ENCODE results near the gene PNKD. TPM values are rescaled to one million over a fixed set of nuclear protein-coding genes. Genes with fewer than 3 reads are reported as not detected.

The PNKD gene
- total RNA-seq, 2 experiments from 2014 or later: 66.3 to 74.5 TPM

- Histone ChIP-seq H2AFZ (ENCODE audit: low read length) (no peak overlapping the region), H3K36me3 (ENCODE audit: insufficient read depth, low read length) (peaks cover 30% of the 10 kb centered on the region), H3K9me2 (ENCODE audit: insufficient read depth, low read length) (no peaks in the 10 kb centered on the region), H3K4me3 (ENCODE audit: low read depth, low read length, poor library complexity, severe bottlenecking) (no peak overlapping the region), H3K4me1 (ENCODE audit: insufficient read depth, low read length, poor library complexity, severe bottlenecking) (peaks cover 38% of the 10 kb centered on the region), H3K27ac (ENCODE audit: low read depth, low read length, poor library complexity, severe bottlenecking) (no peak overlapping the region), H3K9me3 (ENCODE audit: low read length) (no peaks in the 10 kb centered on the region), H4K20me1 (ENCODE audit: insufficient read depth, low read length) (no peaks in the 10 kb centered on the region), H3K79me2 (ENCODE audit: insufficient read depth, low read depth, low read length) (no peaks in the 10 kb centered on the region), H3K4me2 (ENCODE audit: low read length) (no peak overlapping the region)
- TF ChIP-seq CTCF (conservative IDR thresholded peaks at IDR 0.05; ENCODE audit: low read length): no peak
- TF ChIP-seq EZH2phosphoT487 (IDR thresholded peaks at IDR 0.05; ENCODE audit: borderline replicate concordance, low read depth, low read length): no peak
- ChIA-PET CTCF (ENCODE audit: unreplicated experiment) (interaction anchor here (0.5 to 0.6 kb wide), 2 partner anchors 17 to 56 kb away, joined by 3 read pairs; no protein-coding TSS in a partner anchor), POLR2A (no interaction called here)
- BruUV-seq (replicated peaks): no TSS peak
- intact Hi-C loops (cut with micrococcal nuclease; ENCODE audit: unreplicated experiment): no loop called here
- no peak for DNase-seq (ENCODE audit: low spot score)
Observed at GRCh38 chr2:218262631-218263586, 7.4 kb upstream of the PNKD start.

GRCh38 chr2:218263817-218264641 lies 6.3 kb upstream of the PNKD start:
- Histone ChIP-seq H3K9me2 (ENCODE audit: insufficient read depth, low read length) (no peaks in the 10 kb centered on the region), H4K20me1 (ENCODE audit: insufficient read depth, low read length) (no peaks in the 10 kb centered on the region), H3K4me3 (ENCODE audit: low read depth, low read length, poor library complexity, severe bottlenecking) (no peak overlapping the region), H3K27ac (ENCODE audit: low read depth, low read length, poor library complexity, severe bottlenecking) (no peak overlapping the region), H3K36me3 (ENCODE audit: insufficient read depth, low read length) (peaks cover 30% of the 10 kb centered on the region), H3K4me2 (ENCODE audit: low read length) (no peak overlapping the region), H3K4me1 (ENCODE audit: insufficient read depth, low read length, poor library complexity, severe bottlenecking) (peaks cover 26% of the 10 kb centered on the region), H3K79me2 (ENCODE audit: insufficient read depth, low read depth, low read length) (peaks cover 2% of the 10 kb centered on the region; the same call in 1 of the 2 replicates), H2AFZ (ENCODE audit: low read length) (no peak overlapping the region), H3K9me3 (ENCODE audit: low read length) (no peaks in the 10 kb centered on the region)
- ChIA-PET POLR2A (no interaction called here), CTCF (ENCODE audit: unreplicated experiment) (no interaction called here)
- no peak for DNase-seq (ENCODE audit: low spot score)
- TF ChIP-seq EZH2phosphoT487 (IDR thresholded peaks at IDR 0.05; ENCODE audit: borderline replicate concordance, low read depth, low read length): no peak
- peak; percentile 49 for TF ChIP-seq CTCF (conservative IDR thresholded peaks at IDR 0.05; ENCODE audit: low read length)
- intact Hi-C loops (cut with micrococcal nuclease; ENCODE audit: unreplicated experiment): no loop called here
- BruUV-seq (replicated peaks): TSS peak; percentile 83
